HEK293T (cell line): ENCODE results near the gene CAVIN4.

ENCODE experiments used
- BHLHE40 ChIP-seq: fragments of 450-650 bp; IDR thresholded peaks from 2 replicates; pipeline ENCODE4 v1.6.1; 2016; ENCODE audit warnings: mild to moderate bottlenecking, moderate library complexity, borderline replicate concordance
- NFRKB ChIP-seq: fragments of 450-650 bp; IDR thresholded peaks from 2 replicates; pipeline ENCODE4 v1.6.1; 2016; ENCODE audit warnings: mild to moderate bottlenecking, moderate library complexity
- SP1 ChIP-seq: fragments of 450-650 bp; IDR thresholded peaks from 2 replicates; pipeline ENCODE4 v1.6.1; 2017
- TF ChIP-seq, protein P1 (sequence below): fragments of 450-650 bp; IDR thresholded peaks from 2 replicates; pipeline ENCODE4 v1.6.1; 2016

GRCh38 chr9:100575765-100576386, 2.0 kb upstream of the CAVIN4 start:
- TF ChIP-seq SP1 (no peak), BHLHE40 (no peak), NFRKB (no peak)
- TF ChIP-seq, protein P1, sequence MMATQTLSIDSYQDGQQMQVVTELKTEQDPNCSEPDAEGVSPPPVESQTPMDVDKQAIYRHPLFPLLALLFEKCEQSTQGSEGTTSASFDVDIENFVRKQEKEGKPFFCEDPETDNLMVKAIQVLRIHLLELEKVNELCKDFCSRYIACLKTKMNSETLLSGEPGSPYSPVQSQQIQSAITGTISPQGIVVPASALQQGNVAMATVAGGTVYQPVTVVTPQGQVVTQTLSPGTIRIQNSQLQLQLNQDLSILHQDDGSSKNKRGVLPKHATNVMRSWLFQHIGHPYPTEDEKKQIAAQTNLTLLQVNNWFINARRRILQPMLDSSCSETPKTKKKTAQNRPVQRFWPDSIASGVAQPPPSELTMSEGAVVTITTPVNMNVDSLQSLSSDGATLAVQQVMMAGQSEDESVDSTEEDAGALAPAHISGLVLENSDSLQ, result no peak
